BLaER1 treated with 17β-estradiol and CSF1 and Interleukin-3, amounts not matched to agents 10 nM and 100 nM (cell line): ENCODE data around the gene MUC7.

Experiments
- H3K27ac ChIP-seq, 11 experiments: shearing (Covaris generic); formaldehyde crosslinking; 2 replicates each; pipeline ENCODE4 v1.8.1; 2022
- H3K27me3 ChIP-seq, 11 experiments: shearing (Covaris generic); formaldehyde crosslinking; 2 replicates each; pipeline ENCODE4 v1.8.1; 2022
- H3K36me3 ChIP-seq, 11 experiments: shearing (Covaris generic); formaldehyde crosslinking; 2 replicates each; pipeline ENCODE4 v1.8.1; 2022
- H3K4me1 ChIP-seq, 10 experiments: shearing (Covaris generic); formaldehyde crosslinking; 2 replicates each; pipeline ENCODE4 v1.8.1; 2022
- H3K4me2 ChIP-seq, 11 experiments: shearing (Covaris generic); formaldehyde crosslinking; 2 replicates each; pipeline ENCODE4 v1.8.1; 2022
- H3K4me3 ChIP-seq, 10 experiments: shearing (Covaris generic); formaldehyde crosslinking; 2 replicates each; pipeline ENCODE4 v1.8.1; 2022
- H3K9ac ChIP-seq, 11 experiments: shearing (Covaris generic); formaldehyde crosslinking; 2 replicates each; pipeline ENCODE4 v1.8.1; 2022
- H3K9me3 ChIP-seq, 11 experiments: shearing (Covaris generic); formaldehyde crosslinking; replicated peaks in 1 of 11; 2 replicates each; pipeline ENCODE4 v1.8.1; 2022
- H4K20me1 ChIP-seq, 11 experiments: shearing (Covaris generic); formaldehyde crosslinking; 2 replicates each; pipeline ENCODE4 v1.8.1; 2022
- Cebpa-rat ChIP-seq, 11 experiments: shearing (Covaris generic); IDR thresholded peaks; 2 replicates each; pipeline ENCODE4 v1.8.1; 2022

Gene MUC7

GRCh38 chr4:70471897-70472296, at the start of gene MUC7:
Gene MUC7 (plus strand): TSS chr4:70472197. CDS start chr4:70474022, 1,825 bp downstream.
- H3K36me3 ChIP-seq, result no peaks in the 10 kb centered on the region
- H3K9me3 ChIP-seq, result no peaks in the 10 kb centered on the region
- H3K4me3 ChIP-seq, result no peak within 1 kb of the TSS

GRCh38 chr4:70425306-70425705, 46.7 kb upstream of the MUC7 start:
- Histone ChIP-seq H3K36me3 (no peaks in the 10 kb centered on the region), H3K4me1 (no peaks in the 10 kb centered on the region), H3K27ac (no peak overlapping the region), H3K27me3 (no peaks in the 10 kb centered on the region), H3K9ac (no peak overlapping the region), H4K20me1 (no peaks in the 10 kb centered on the region), H3K4me2 (no peak overlapping the region), H3K9me3 (peaks cover 0 to 7% (median 0%) of the 10 kb centered on the region in 11 experiments; a peak in 2 of 22 replicates), H3K4me3 (no peak overlapping the region)
- TF ChIP-seq Cebpa-rat (IDR thresholded peaks at IDR 0.05), result no peak

More at GRCh38 chr4:70471897-70472296, at the start of gene MUC7:
- Histone ChIP-seq H3K4me1 (no peaks in the 10 kb centered on the region), H4K20me1 (no peaks in the 10 kb centered on the region), H3K27me3 (no peaks in the 10 kb centered on the region), H3K9ac (no peak within 1 kb of the TSS), H3K4me2 (no peak within 1 kb of the TSS), H3K27ac (no peak within 1 kb of the TSS)
- TF ChIP-seq Cebpa-rat (IDR thresholded peaks at IDR 0.05), result no peak

- Histone ChIP-seq H3K36me3 (no peaks in the 10 kb centered on the region), H3K27me3 (no peaks in the 10 kb centered on the region), H4K20me1 (no peaks in the 10 kb centered on the region), H3K4me1 (no peaks in the 10 kb centered on the region), H3K27ac (no peak overlapping the region), H3K9ac (no peak overlapping the region), H3K9me3 (peaks cover 0 to 7% (median 0%) of the 10 kb centered on the region in 11 experiments; a peak in 2 of 22 replicates), H3K4me2 (no peak overlapping the region), H3K4me3 (no peak overlapping the region)
- TF ChIP-seq Cebpa-rat (IDR thresholded peaks at IDR 0.05), result no peak
These were observed 45.2 kb upstream of the MUC7 start for GRCh38 chr4:70426789-70427188.

- peaks cover 0 to 6% (median 0%) of the 10 kb centered on the region in 11 experiments; a peak in 3 of 22 replicates for H3K9me3 ChIP-seq
- TF ChIP-seq Cebpa-rat (IDR thresholded peaks at IDR 0.05), result no peak
- no peak overlapping the region for H3K4me3 ChIP-seq
- no peak overlapping the region for H3K9ac ChIP-seq
- H3K36me3 ChIP-seq, result no peaks in the 10 kb centered on the region
- no peak overlapping the region for H3K4me2 ChIP-seq
- no peaks in the 10 kb centered on the region for H3K27me3 ChIP-seq
- H4K20me1 ChIP-seq, result no peaks in the 10 kb centered on the region
- no peak overlapping the region for H3K27ac ChIP-seq
- no peaks in the 10 kb centered on the region for H3K4me1 ChIP-seq
These were observed 34.8 kb upstream of the MUC7 start for GRCh38 chr4:70437197-70437596.

GRCh38 chr4:70442474-70442873, 29.5 kb upstream of the MUC7 start:
- H3K27me3 ChIP-seq, result no peaks in the 10 kb centered on the region
- no peak overlapping the region for H3K4me2 ChIP-seq
- no peak for TF ChIP-seq Cebpa-rat (IDR thresholded peaks at IDR 0.05)

GRCh38 chr4:70443329-70443728, 28.7 kb upstream of the MUC7 start:
- Histone ChIP-seq H3K9ac (no peak overlapping the region), H3K4me2 (no peak overlapping the region), H3K4me3 (no peak overlapping the region)

More at GRCh38 chr4:70442474-70442873, 29.5 kb upstream of the MUC7 start:
- Histone ChIP-seq H4K20me1 (no peaks in the 10 kb centered on the region), H3K36me3 (no peaks in the 10 kb centered on the region), H3K4me3 (no peak overlapping the region), H3K9me3 (peaks cover 0 to 2% (median 0%) of the 10 kb centered on the region in 11 experiments; a peak in 1 of 22 replicates), H3K9ac (no peak overlapping the region), H3K27ac (no peak overlapping the region), H3K4me1 (no peaks in the 10 kb centered on the region)

GRCh38 chr4:70449220-70449619, 22.8 kb upstream of the MUC7 start:
- TF ChIP-seq Cebpa-rat (IDR thresholded peaks at IDR 0.05), result no peak
- H3K4me1 ChIP-seq, result no peaks in the 10 kb centered on the region
- peaks cover 0 to 15% (median 6%) of the 10 kb centered on the region in 11 experiments; a peak in 6 of 22 replicates for H3K9me3 ChIP-seq
- H3K4me2 ChIP-seq, result no peak overlapping the region; a peak in 1 of 22 replicates
- H3K27me3 ChIP-seq, result no peaks in the 10 kb centered on the region
- H3K36me3 ChIP-seq, result no peaks in the 10 kb centered on the region
- no peak overlapping the region for H3K4me3 ChIP-seq
- no peak overlapping the region for H3K27ac ChIP-seq
- no peak overlapping the region for H3K9ac ChIP-seq
- H4K20me1 ChIP-seq, result no peaks in the 10 kb centered on the region

More at GRCh38 chr4:70443329-70443728, 28.7 kb upstream of the MUC7 start:
- Histone ChIP-seq H4K20me1 (no peaks in the 10 kb centered on the region), H3K27ac (no peak overlapping the region), H3K9me3 (no peaks in the 10 kb centered on the region), H3K27me3 (no peaks in the 10 kb centered on the region), H3K36me3 (no peaks in the 10 kb centered on the region), H3K4me1 (no peaks in the 10 kb centered on the region)
- no peak for TF ChIP-seq Cebpa-rat (IDR thresholded peaks at IDR 0.05)

GRCh38 chr4:70452946-70453345, 19.1 kb upstream of the MUC7 start:
- no peaks in the 10 kb centered on the region for H4K20me1 ChIP-seq
- TF ChIP-seq Cebpa-rat (IDR thresholded peaks at IDR 0.05), result no peak
- H3K9me3 ChIP-seq, result peaks cover 0 to 15% (median 6%) of the 10 kb centered on the region in 11 experiments; a peak in 6 of 22 replicates
- H3K4me2 ChIP-seq, result no peak overlapping the region
- H3K4me1 ChIP-seq, result no peaks in the 10 kb centered on the region
- H3K36me3 ChIP-seq, result no peaks in the 10 kb centered on the region
- H3K9ac ChIP-seq, result no peak overlapping the region
- H3K27ac ChIP-seq, result no peak overlapping the region
- H3K27me3 ChIP-seq, result no peaks in the 10 kb centered on the region
- no peak overlapping the region for H3K4me3 ChIP-seq

- Histone ChIP-seq H3K4me1 (no peaks in the 10 kb centered on the region), H4K20me1 (no peaks in the 10 kb centered on the region), H3K9ac (no peak overlapping the region), H3K36me3 (no peaks in the 10 kb centered on the region), H3K9me3 (peaks cover 0 to 5% (median 0%) of the 10 kb centered on the region in 11 experiments; a peak in 1 of 22 replicates), H3K27ac (no peak overlapping the region), H3K4me2 (no peak overlapping the region), H3K27me3 (no peaks in the 10 kb centered on the region), H3K4me3 (no peak overlapping the region)
- no peak for TF ChIP-seq Cebpa-rat (IDR thresholded peaks at IDR 0.05)
These were observed 8.7 kb upstream of the MUC7 start for GRCh38 chr4:70463335-70463734.

- Histone ChIP-seq H3K36me3 (no peaks in the 10 kb centered on the region), H3K4me1 (no peaks in the 10 kb centered on the region), H3K4me3 (no peak overlapping the region), H4K20me1 (no peaks in the 10 kb centered on the region), H3K9me3 (no peaks in the 10 kb centered on the region), H3K9ac (no peak overlapping the region), H3K27me3 (no peaks in the 10 kb centered on the region), H3K27ac (no peak overlapping the region), H3K4me2 (no peak overlapping the region)
- no peak for TF ChIP-seq Cebpa-rat (IDR thresholded peaks at IDR 0.05)
These were observed 1.7 kb downstream of the MUC7 start for GRCh38 chr4:70473679-70474078.
